Measurements from ENCODE around the gene SGSM2.

Gene SGSM2

DNA sequence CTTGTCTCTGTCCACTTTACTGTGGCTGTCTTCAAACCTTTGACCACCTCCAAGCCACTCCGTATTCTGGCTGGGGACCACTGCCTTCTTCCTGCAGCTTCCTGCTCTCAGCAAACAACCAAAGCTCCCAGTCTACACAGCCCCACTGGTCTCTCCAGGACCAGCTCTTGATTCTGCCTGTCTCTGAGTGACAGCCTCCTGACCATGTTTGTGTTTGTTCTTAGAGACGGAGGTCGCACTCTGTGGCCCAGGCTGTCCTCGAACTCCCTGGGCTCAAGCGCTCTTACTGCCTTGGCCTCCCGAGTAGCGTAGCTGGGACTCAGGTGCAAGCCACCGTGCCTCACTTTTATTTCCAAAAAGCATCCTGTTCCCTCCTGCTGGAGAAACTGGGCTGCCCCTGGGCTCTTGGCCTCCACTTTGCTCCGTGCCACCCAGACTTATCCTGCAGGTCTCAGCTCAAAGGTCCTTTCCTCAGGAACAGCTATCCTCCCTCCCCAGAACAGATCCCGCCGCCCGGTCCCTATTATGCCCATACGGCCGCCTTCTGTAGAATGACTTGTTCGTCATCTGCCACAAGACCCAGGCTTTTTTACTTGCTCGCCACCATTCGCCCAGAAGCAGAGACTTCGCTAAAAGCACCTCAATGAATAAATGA, 54.4 kb downstream of the SGSM2 start:
- peak overlapping the region; percentile 97 for H3K27ac Mint-ChIP-seq
- H3K4me1 Mint-ChIP-seq, result peaks cover 76% of the 10 kb centered on the region
- no peaks in the 10 kb centered on the region for H3K9me3 Mint-ChIP-seq
- H3K36me3 Mint-ChIP-seq (ENCODE audit: low read depth), result peaks cover 10% of the 10 kb centered on the region
- peak; percentile 2 for DNase-seq
- TF ChIP-seq, protein P1, sequence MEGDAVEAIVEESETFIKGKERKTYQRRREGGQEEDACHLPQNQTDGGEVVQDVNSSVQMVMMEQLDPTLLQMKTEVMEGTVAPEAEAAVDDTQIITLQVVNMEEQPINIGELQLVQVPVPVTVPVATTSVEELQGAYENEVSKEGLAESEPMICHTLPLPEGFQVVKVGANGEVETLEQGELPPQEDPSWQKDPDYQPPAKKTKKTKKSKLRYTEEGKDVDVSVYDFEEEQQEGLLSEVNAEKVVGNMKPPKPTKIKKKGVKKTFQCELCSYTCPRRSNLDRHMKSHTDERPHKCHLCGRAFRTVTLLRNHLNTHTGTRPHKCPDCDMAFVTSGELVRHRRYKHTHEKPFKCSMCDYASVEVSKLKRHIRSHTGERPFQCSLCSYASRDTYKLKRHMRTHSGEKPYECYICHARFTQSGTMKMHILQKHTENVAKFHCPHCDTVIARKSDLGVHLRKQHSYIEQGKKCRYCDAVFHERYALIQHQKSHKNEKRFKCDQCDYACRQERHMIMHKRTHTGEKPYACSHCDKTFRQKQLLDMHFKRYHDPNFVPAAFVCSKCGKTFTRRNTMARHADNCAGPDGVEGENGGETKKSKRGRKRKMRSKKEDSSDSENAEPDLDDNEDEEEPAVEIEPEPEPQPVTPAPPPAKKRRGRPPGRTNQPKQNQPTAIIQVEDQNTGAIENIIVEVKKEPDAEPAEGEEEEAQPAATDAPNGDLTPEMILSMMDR (IDR thresholded peaks at IDR 0.05), result no peak
- peaks cover 2% of the 10 kb centered on the region for H3K27me3 Mint-ChIP-seq (ENCODE audit: low read depth, poor library complexity)
- H3K4me3 Mint-ChIP-seq, result peak overlapping the region; percentile 93

DNA sequence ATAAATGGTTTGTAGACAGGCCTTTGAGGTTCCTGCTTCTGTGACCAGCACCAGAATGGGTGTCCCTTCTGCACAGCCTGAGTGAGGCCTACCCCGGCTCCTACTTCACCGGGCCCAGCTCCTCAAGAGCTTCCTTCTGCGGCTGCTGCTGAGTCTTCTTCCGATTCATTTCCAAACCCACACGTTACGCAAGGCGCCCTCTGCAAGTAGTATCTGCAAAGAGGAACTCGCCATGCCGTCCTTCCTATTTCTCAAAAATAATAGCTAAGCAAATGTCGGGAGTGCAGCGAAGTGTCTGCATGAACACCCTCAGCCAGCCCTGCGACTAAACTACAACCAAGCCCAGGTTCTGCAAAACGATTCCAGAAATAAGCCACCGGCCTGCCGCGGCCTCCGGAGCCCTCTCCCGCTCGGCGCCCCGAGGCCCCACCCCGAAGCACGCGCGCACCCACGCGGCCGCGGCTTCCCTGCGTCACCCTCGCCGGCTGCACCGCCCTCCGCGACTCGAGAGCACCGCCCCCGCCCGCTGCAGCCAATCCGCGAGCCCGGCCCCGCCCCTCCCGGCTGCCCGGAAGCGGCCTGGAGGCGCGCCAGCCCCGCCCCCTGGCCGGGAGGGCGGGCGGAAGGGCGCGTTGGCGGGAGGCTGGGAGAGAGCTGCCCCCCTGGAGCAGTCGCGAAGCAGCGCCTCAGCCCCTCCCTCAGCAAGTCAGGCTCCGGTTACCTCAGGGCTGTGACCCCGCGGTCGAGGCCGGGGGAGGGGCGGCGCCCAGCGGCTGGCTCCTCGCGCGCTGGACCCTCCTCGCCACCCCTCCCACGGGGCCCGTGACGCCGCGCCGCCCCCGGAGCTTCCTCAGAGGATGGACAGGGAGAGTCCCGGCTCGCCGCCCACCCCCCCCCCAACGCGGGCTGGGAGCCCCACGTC, 55.2 kb downstream of the SGSM2 start:
- Mint-ChIP-seq H3K9me3 (no peaks in the 10 kb centered on the region), H3K4me3 (peak overlapping the region; percentile 93), H3K36me3 (ENCODE audit: low read depth) (peaks cover 10% of the 10 kb centered on the region), H3K27me3 (ENCODE audit: low read depth, poor library complexity) (peaks cover 2% of the 10 kb centered on the region), H3K27ac (peak overlapping the region; percentile 97), H3K4me1 (peaks cover 81% of the 10 kb centered on the region)
- TF ChIP-seq, protein P1 (IDR thresholded peaks at IDR 0.05), result no peak
- peak; percentile 98 for DNase-seq

DNA sequence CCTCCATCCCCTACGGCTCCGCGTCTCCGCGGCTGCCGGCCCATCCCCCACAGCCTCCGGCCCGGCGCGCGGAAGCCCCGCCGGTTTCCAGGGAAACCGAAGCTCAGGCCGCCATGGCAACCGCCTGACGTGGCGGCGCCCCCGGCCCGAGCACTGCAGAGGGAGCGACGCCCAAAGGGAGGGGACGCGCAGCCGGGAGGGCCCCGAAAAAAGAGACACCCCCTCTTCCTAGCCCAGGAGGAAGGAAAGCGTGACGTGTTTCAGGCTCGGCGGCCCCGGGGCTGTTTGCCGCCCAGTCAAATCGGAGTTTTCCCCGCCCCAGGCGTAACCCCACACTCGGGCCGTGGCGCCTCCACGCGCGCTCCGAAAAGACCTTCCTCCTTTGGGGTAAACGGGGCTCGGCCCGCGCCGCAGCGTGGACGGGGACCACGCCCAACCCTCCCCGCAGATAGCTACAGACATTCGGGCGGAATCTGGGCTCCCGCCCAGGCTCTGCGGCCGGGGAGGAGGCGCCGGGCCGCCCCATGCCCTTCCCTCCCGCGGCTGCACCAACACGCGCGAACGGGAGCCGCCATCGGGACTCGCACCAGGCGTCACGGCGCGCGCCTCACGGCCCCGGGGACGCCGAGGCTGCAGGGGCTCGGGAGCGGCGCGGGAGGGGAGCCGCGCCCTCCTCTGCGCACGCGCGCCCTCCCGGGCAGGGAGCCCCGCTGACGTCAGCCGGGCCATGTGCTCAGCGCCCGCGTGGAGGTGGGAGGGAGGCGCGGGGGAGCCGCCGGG, 56.1 kb downstream of the SGSM2 start:
- Mint-ChIP-seq H3K36me3 (ENCODE audit: low read depth) (peaks cover 5% of the 10 kb centered on the region), H3K9me3 (no peaks in the 10 kb centered on the region), H3K4me3 (peak overlapping the region; percentile 67), H3K4me1 (peaks cover 81% of the 10 kb centered on the region), H3K27me3 (ENCODE audit: low read depth, poor library complexity) (peaks cover 2% of the 10 kb centered on the region), H3K27ac (peak overlapping the region; percentile 69)
- TF ChIP-seq, protein P1 (IDR thresholded peaks at IDR 0.05), result no peak
- peak; percentile 89 for DNase-seq

DNA sequence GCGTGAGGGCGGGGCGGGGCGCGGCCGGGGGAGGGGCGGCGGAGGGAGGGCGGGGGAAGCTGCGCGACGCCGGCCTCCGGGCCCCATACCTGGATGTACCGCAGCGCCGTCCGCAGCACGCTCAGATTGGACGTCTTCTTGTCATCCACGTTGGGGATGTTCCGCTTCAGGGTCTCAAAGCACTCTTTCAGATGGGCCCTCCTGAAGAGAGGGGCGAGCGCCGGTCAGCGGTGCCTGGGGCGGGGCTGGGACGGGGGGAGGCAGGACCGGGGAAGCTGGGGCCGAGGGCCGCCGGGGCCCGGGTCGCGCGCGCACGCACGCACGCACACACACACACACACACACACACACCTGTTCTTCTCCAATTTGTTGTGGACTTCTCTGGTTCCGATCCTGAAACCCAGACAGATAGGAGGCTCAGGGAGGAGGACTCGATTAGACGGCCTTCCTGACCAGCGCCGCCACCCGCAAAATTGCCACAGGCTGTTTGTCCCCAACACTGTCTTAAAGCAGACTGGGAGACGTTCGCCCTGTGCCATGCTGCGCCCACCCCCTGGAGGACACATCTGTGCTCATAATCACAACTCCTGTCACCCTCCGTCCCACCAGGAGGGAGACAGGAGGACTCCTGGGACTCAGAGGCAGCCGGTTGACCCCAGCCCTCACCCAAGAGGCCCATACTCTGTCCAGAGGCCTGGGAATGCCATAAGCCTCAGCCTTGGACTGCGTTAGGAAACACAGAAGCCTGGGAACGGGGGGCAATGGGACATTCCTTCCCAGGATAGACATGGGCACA, 56.9 kb downstream of the SGSM2 start:
- Mint-ChIP-seq H3K4me3 (peak overlapping the region; percentile 80), H3K36me3 (ENCODE audit: low read depth) (no peaks in the 10 kb centered on the region), H3K27ac (peak overlapping the region; percentile 97), H3K4me1 (peaks cover 81% of the 10 kb centered on the region), H3K9me3 (no peaks in the 10 kb centered on the region), H3K27me3 (ENCODE audit: low read depth, poor library complexity) (peaks cover 2% of the 10 kb centered on the region)
- TF ChIP-seq, protein P1 (IDR thresholded peaks at IDR 0.05), result no peak
- no peak for DNase-seq

DNA sequence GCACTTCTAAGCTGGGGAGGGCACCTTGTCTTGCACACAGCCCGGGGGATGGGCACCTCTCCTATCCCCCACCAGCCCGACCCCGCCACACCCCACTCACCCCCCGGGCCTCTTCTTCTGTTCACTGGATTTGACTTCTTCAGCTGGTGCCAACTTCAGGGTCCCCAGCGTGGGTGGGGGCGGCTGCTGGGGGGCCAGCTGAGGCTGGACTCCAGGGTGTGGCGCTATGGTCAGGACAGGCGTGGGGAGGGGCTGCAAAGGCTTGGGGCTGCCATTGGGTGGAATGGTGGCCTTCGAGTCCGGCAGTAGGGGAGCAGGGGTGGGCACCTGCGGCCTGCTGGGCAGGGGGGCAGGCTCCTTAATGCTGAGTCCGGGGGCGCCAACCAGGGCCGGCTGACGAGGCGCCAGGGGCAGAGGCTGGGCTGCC, 57.5 kb downstream of the SGSM2 start:
- H3K9me3 Mint-ChIP-seq, result no peaks in the 10 kb centered on the region
- H3K4me1 Mint-ChIP-seq, result peaks cover 78% of the 10 kb centered on the region
- no peak for DNase-seq
- H3K27me3 Mint-ChIP-seq (ENCODE audit: low read depth, poor library complexity), result peaks cover 2% of the 10 kb centered on the region
- H3K27ac Mint-ChIP-seq, result no peak overlapping the region
- H3K36me3 Mint-ChIP-seq (ENCODE audit: low read depth), result no peaks in the 10 kb centered on the region
- H3K4me3 Mint-ChIP-seq, result peak overlapping the region; percentile 23
- TF ChIP-seq, protein P1 (IDR thresholded peaks at IDR 0.05), result no peak

All from nephron progenitor cell (in vitro differentiated cells).